Measurements from ENCODE around the gene FAM204A.

Gene FAM204A

DNA sequence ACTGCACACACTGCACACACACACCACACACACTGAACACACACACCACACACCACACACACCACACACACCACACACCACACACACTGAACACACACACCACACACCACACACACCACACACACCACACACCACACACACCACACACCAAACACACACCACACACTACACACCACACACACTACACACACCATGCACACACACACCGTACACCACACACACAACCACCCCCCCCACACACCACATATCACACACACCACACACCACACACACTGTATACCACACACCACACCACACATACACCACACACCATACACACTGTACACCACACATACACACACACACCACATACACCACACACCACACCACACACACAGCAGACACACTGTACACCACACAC is 59.5 kb downstream of the FAM204A start:
- POLR2A ChIA-PET = no interaction called here
- TF ChIP-seq, protein P1, sequence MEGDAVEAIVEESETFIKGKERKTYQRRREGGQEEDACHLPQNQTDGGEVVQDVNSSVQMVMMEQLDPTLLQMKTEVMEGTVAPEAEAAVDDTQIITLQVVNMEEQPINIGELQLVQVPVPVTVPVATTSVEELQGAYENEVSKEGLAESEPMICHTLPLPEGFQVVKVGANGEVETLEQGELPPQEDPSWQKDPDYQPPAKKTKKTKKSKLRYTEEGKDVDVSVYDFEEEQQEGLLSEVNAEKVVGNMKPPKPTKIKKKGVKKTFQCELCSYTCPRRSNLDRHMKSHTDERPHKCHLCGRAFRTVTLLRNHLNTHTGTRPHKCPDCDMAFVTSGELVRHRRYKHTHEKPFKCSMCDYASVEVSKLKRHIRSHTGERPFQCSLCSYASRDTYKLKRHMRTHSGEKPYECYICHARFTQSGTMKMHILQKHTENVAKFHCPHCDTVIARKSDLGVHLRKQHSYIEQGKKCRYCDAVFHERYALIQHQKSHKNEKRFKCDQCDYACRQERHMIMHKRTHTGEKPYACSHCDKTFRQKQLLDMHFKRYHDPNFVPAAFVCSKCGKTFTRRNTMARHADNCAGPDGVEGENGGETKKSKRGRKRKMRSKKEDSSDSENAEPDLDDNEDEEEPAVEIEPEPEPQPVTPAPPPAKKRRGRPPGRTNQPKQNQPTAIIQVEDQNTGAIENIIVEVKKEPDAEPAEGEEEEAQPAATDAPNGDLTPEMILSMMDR (IDR thresholded peaks at IDR 0.05; ENCODE audit: control extremely low read depth, extremely low read depth, low read depth, missing control alignments) = no peak
- CTCF ChIA-PET = no interaction called here

DNA sequence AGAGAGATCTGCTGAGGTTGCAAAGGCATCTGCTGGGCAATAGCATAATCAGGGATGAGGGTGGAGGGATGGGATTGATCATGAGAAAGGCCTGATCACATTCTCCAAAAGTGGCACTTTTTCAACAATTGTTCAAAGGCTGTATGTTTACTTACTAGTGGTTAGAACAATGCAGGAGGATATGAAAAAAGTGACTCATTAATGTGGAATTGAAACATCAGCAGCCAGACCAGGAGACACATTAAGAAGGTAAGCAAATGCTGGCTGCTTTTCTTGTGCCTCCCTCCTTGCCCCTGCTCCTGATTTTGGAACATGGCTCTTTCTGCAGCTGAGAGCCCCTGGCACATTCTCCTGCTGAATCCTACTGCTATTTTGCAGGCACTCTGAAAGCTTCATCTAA is 63.5 kb downstream of the FAM204A start:
- DNase-seq (ENCODE audit: extremely low spot score) = no peak
- TF ChIP-seq, protein P1 (IDR thresholded peaks at IDR 0.05; ENCODE audit: control extremely low read depth, extremely low read depth, low read depth, missing control alignments) = no peak
- ChIA-PET CTCF (no interaction called here), POLR2A (no interaction called here)

More for the DNA sequence above, 59.5 kb downstream of the FAM204A start:
- DNase-seq (ENCODE audit: extremely low spot score) = no peak

DNA sequence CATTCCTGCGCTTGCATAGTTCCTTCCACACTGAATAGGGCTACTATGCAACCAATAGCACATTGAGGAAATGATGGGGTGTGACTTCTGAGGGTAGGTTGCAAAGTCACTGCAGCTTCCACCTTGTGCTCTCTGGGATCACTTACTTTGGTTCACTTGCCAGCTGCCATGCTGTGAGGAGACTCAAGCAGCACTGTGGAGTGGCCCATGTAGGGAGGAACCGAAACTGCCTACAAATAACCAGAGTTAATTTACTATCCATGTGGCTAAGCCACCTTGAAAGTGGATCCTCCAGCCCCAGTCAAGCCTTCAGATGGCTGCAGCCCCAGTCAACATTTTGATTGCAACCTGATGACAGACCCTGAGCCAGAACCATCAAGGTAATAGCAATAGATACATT is 64.3 kb downstream of the FAM204A start:
- ChIA-PET POLR2A (no interaction called here), CTCF (no interaction called here)
- DNase-seq (ENCODE audit: extremely low spot score) = no peak
- TF ChIP-seq, protein P1 (IDR thresholded peaks at IDR 0.05; ENCODE audit: control extremely low read depth, extremely low read depth, low read depth, missing control alignments) = no peak

DNA sequence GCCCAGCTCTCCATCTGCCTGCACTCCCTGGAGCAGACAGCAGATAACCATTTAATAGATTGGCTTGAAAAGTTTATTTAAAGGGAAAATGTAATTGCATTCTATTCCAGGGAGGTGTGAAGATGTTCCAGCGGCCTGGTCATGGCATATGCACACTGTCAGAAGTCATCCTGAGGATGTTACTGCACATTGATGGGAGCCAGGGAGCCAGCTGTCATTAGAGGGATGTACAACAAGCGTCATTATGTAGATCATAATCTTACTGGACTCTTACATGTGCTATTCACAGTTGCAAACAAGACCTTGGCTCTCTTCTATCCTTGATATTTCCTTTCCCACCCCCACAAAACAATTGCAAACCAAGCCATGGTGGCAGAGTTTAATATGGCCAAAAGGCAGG is 65.4 kb downstream of the FAM204A start:
- TF ChIP-seq, protein P1 (IDR thresholded peaks at IDR 0.05; ENCODE audit: control extremely low read depth, extremely low read depth, low read depth, missing control alignments) = no peak
- ChIA-PET CTCF (interaction anchor here (0.9 kb wide), 1 partner anchor 17 kb away, joined by 4 read pairs; no protein-coding TSS in a partner anchor), POLR2A (no interaction called here)
- no peak for DNase-seq (ENCODE audit: extremely low spot score)

DNA sequence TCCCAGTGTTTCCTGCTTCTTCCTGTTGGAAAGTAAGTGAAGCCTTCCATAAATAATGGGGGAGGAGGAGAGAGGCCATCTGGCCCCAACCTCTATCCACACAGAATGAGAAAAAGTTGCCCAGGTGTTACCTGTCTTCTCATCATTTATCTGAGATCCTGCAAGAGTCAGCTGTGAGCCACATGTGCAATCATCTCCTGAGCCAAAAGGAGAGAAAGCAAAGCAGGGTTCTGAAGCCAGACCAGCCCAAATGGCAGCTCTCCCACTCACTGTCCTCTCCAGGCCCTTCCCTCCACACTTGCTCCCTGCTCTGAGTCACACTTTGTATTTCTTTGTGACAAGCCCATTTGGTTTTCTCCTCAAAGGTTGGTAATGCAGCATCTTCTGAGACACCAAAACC is 65.9 kb downstream of the FAM204A start:
- TF ChIP-seq, protein P1 (IDR thresholded peaks at IDR 0.05; ENCODE audit: control extremely low read depth, extremely low read depth, low read depth, missing control alignments) = no peak
- ChIA-PET POLR2A (no interaction called here), CTCF (interaction anchor here (0.9 kb wide), 1 partner anchor 17 kb away, joined by 4 read pairs; no protein-coding TSS in a partner anchor)
- DNase-seq (ENCODE audit: extremely low spot score) = no peak

DNA sequence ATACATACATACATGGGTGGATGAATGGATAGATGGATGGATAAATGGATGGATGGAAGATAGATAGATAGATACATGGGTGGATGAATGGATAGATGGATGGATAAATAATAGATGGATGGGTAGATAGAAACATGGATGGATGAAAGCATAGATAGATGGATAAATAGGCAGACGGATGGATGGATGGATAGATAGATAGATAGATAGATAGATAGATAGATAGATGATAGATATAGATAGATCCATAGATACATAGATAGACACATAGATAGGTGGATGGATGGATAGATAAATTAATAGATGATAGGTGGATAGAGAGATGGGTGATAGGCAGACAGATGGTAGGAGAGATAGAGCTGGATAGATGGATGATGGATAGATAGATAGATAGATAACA is 68.5 kb downstream of the FAM204A start:
- CTCF ChIA-PET = interaction anchor here (0.8 kb wide), 1 partner anchor 14 kb away, joined by 3 read pairs; no protein-coding TSS in a partner anchor
- no peak for DNase-seq (ENCODE audit: extremely low spot score)
- POLR2A ChIA-PET = no interaction called here
- TF ChIP-seq, protein P1 (IDR thresholded peaks at IDR 0.05; ENCODE audit: control extremely low read depth, extremely low read depth, low read depth, missing control alignments) = no peak

DNA sequence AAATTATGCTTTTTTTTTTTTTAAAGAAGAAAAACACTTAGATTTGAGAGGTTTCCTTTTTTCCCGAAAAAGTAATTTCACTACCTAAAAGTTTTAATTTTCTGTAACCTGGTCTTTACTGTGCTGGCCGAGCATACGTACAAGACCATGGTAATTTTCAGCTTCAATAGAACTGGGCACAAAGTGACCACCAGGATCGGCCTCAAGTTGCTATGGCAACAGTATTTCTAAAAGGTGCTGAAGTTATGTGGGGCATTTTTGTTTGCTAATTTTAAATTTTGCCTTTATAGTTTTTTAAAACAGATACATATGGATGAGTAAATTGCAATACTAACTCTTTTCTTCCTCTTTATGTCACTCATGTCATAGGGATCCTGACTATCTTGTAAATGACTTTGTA is 69.4 kb downstream of the FAM204A start:
- TF ChIP-seq, protein P1 (IDR thresholded peaks at IDR 0.05; ENCODE audit: control extremely low read depth, extremely low read depth, low read depth, missing control alignments) = no peak
- POLR2A ChIA-PET = no interaction called here
- DNase-seq (ENCODE audit: extremely low spot score) = no peak
- CTCF ChIA-PET = interaction anchor here (1.1 to 2.0 kb wide), 2 partner anchors 7 to 31 kb away, joined by 4 to 5 read pairs; no protein-coding TSS in a partner anchor

All from GM10248 (cell line).